Astrocyte (in vitro differentiated cells and primary cell): Measurements from ENCODE around the gene RHNO1. TPM values are rescaled to one million over a fixed set of nuclear protein-coding genes. Genes with fewer than 3 reads are reported as not detected.

Experiments
- DNase-seq: peaks from one replicate; pipeline ENCODE4 v3.0.0-alpha.2; 2010; ENCODE audit warnings: low read depth
- FAIRE-seq: peaks from 2 replicates; lab custom pipeline; 2011; peaks lifted over from hg19 to GRCh38; lab: Jason Lieb, UNC
- H2AFZ ChIP-seq: 2 replicates; pipeline ENCODE4 v1.6.0; 2012; ENCODE audit warnings: low read depth, low read length, inconsistent platforms
- H3K27ac ChIP-seq: 2 replicates; pipeline ENCODE4 v1.5.1; 2011; ENCODE audit warnings: low read depth, low read length, inconsistent platforms
- H3K27me3 ChIP-seq: 2 replicates; pipeline ENCODE4 v1.6.0; 2011; ENCODE audit warnings: low read length, inconsistent platforms; ENCODE audit not compliant: insufficient read depth
- H3K36me3 ChIP-seq: 2 replicates; pipeline ENCODE4 v1.5.1; 2011; ENCODE audit warnings: low read length, inconsistent platforms; ENCODE audit not compliant: insufficient read depth
- H3K4me1 ChIP-seq: 2 replicates; pipeline ENCODE4 v1.5.1; 2011; ENCODE audit warnings: low read length, inconsistent platforms; ENCODE audit not compliant: insufficient read depth
- H3K4me2 ChIP-seq: 2 replicates; pipeline ENCODE4 v1.6.0; 2012; ENCODE audit warnings: low read length, inconsistent platforms
- H3K4me3 ChIP-seq: 2 replicates; pipeline ENCODE4 v1.5.1; 2011; ENCODE audit warnings: low read depth, mild to moderate bottlenecking, low read length, inconsistent platforms; ENCODE audit not compliant: insufficient read depth
- H3K79me2 ChIP-seq: 2 replicates; pipeline ENCODE4 v1.6.0; 2012; ENCODE audit warnings: mild to moderate bottlenecking, low read length, inconsistent platforms; ENCODE audit not compliant: insufficient read depth
- H3K9ac ChIP-seq: 2 replicates; pipeline ENCODE4 v1.6.0; 2012; ENCODE audit warnings: mild to moderate bottlenecking, low read length, inconsistent platforms
- H3K9me3 ChIP-seq: 2 replicates; pipeline ENCODE4 v1.5.1; 2012; ENCODE audit warnings: low read depth, mild to moderate bottlenecking, low read length, inconsistent platforms; ENCODE audit not compliant: insufficient read depth
- H4K20me1 ChIP-seq: 2 replicates; pipeline ENCODE4 v1.6.0; 2012; ENCODE audit warnings: low read length, inconsistent platforms; ENCODE audit not compliant: insufficient read depth
- H3K27ac Mint-ChIP-seq: one replicate; pipeline ENCODE4 v1.8.0; 2021; ENCODE audit warnings: mild to moderate bottlenecking, mixed read lengths; ENCODE audit not compliant: unreplicated experiment
- H3K27me3 Mint-ChIP-seq: one replicate; pipeline ENCODE4 v1.8.0; 2021; ENCODE audit warnings: low read depth, mixed read lengths; ENCODE audit not compliant: unreplicated experiment
- H3K36me3 Mint-ChIP-seq: one replicate; pipeline ENCODE4 v1.8.0; 2021; ENCODE audit warnings: low read depth, mixed read lengths; ENCODE audit not compliant: unreplicated experiment
- H3K4me1 Mint-ChIP-seq: one replicate; pipeline ENCODE4 v1.8.0; 2021; ENCODE audit warnings: low read depth, mixed read lengths; ENCODE audit not compliant: unreplicated experiment
- H3K4me3 Mint-ChIP-seq: one replicate; pipeline ENCODE4 v1.8.0; 2021; ENCODE audit warnings: mild to moderate bottlenecking, moderate library complexity, mixed read lengths; ENCODE audit not compliant: unreplicated experiment
- H3K9me3 Mint-ChIP-seq: one replicate; pipeline ENCODE4 v1.8.0; 2021; ENCODE audit warnings: mild to moderate bottlenecking, mixed read lengths; ENCODE audit not compliant: unreplicated experiment
- EZH2 ChIP-seq: IDR thresholded peaks from 2 replicates; pipeline ENCODE4 v1.6.1; 2012; ENCODE audit warnings: mild to moderate bottlenecking, low read length, inconsistent platforms; ENCODE audit not compliant: insufficient read depth
- total RNA-seq: library from RNA; stranded (reverse); gene quantifications from 2 replicates; pipeline ENCODE4 v1.2.1, GENCODE V29; 2021
- TF ChIP-seq, protein P1 (sequence below): IDR thresholded peaks from 2 replicates; pipeline ENCODE4 v1.5.1; 2011; ENCODE audit warnings: low read depth, mild to moderate bottlenecking, inconsistent platforms, low read length, moderate library complexity; ENCODE audit not compliant: insufficient read depth

Gene RHNO1
- total RNA-seq, 1 donor from 2014 or later, result 15.0 TPM

DNA sequence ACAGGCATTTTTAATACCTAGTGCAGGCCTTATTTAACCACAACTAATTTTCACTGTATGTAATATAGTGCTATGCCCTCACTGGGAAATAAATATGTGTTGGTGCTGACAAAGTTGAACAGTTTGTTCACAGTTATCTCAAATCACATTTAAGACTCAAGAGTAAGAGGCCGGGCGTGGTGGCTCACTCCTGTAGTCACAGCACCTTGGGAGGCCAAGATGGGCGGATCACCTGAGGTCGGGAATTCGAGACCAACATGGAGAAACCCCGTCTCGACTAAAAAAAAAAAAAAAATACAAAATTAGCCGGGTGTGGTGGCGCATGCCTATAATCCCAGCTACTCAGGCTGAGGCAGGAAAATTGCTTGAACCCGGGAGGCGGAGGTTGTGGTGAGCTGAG lies 59.3 kb downstream of the RHNO1 start:
- Histone ChIP-seq H3K27me3 (no peaks in the 10 kb centered on the region), H3K79me2 (no peaks in the 10 kb centered on the region), H3K4me3 (no peak overlapping the region), H3K9ac (no peak overlapping the region), H3K9me3 (no peaks in the 10 kb centered on the region), H3K27ac (no peak overlapping the region), H4K20me1 (no peaks in the 10 kb centered on the region), H3K36me3 (peaks cover 44% of the 10 kb centered on the region), H3K4me2 (no peak overlapping the region), H3K4me1 (no peaks in the 10 kb centered on the region), H2AFZ (no peak overlapping the region)
- no peaks in the 10 kb centered on the region for H3K4me1 Mint-ChIP-seq
- no peak overlapping the region for H3K4me3 Mint-ChIP-seq
- no peaks in the 10 kb centered on the region for H3K27me3 Mint-ChIP-seq
- TF ChIP-seq, protein P1, sequence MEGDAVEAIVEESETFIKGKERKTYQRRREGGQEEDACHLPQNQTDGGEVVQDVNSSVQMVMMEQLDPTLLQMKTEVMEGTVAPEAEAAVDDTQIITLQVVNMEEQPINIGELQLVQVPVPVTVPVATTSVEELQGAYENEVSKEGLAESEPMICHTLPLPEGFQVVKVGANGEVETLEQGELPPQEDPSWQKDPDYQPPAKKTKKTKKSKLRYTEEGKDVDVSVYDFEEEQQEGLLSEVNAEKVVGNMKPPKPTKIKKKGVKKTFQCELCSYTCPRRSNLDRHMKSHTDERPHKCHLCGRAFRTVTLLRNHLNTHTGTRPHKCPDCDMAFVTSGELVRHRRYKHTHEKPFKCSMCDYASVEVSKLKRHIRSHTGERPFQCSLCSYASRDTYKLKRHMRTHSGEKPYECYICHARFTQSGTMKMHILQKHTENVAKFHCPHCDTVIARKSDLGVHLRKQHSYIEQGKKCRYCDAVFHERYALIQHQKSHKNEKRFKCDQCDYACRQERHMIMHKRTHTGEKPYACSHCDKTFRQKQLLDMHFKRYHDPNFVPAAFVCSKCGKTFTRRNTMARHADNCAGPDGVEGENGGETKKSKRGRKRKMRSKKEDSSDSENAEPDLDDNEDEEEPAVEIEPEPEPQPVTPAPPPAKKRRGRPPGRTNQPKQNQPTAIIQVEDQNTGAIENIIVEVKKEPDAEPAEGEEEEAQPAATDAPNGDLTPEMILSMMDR, result no peak
- TF ChIP-seq EZH2, result no peak
- H3K36me3 Mint-ChIP-seq, result peaks cover 28% of the 10 kb centered on the region
- FAIRE-seq (no peak), DNase-seq (no peak)
- no peaks in the 10 kb centered on the region for H3K9me3 Mint-ChIP-seq
- H3K27ac Mint-ChIP-seq, result no peak overlapping the region

DNA sequence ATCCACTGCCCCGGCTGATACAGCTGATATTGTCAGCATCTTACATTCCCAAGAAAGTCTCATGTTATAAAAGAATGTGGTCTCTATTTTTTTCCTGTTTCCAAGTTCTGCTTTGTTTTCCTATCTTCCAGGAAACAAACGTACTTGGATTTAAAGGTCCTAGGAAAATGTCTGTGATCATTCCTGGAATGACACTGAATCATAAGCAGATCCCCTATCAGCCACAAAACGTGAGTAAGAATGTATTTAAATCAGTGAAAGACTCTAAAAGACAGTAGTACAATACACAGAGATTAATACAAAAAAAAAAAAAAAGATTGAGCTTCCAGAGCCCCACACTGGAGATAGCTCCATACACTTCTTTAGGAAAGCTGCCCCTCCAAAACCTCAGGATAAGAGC lies 60.5 kb downstream of the RHNO1 start:
- Histone ChIP-seq H3K27ac (no peak overlapping the region), H3K4me3 (no peak overlapping the region), H3K79me2 (no peaks in the 10 kb centered on the region), H3K4me1 (no peaks in the 10 kb centered on the region), H3K36me3 (peaks cover 37% of the 10 kb centered on the region), H2AFZ (no peak overlapping the region), H3K9ac (no peak overlapping the region), H4K20me1 (no peaks in the 10 kb centered on the region), H3K9me3 (no peaks in the 10 kb centered on the region), H3K27me3 (no peaks in the 10 kb centered on the region), H3K4me2 (no peak overlapping the region)
- Mint-ChIP-seq H3K36me3 (peaks cover 26% of the 10 kb centered on the region), H3K9me3 (no peaks in the 10 kb centered on the region), H3K27me3 (no peaks in the 10 kb centered on the region), H3K4me3 (no peak overlapping the region), H3K4me1 (no peaks in the 10 kb centered on the region), H3K27ac (no peak overlapping the region)
- no peak for DNase-seq
- no peak for FAIRE-seq
- TF ChIP-seq EZH2, result no peak
- TF ChIP-seq, protein P1, result no peak

Other genes starting within 250 kb of the RHNO1 start
- 63.2 and 68.7 TPM in 2 replicates for gene FKBP4, start 82.3 kb upstream of the RHNO1 start, total RNA-seq
- 20.1 and 20.2 TPM in 2 replicates for gene ITFG2, start 64.6 kb upstream of the RHNO1 start, total RNA-seq
- gene NRIP2, start 42.2 kb upstream of the RHNO1 start, total RNA-seq, result not detected in 2 replicates
- not detected in 2 replicates for gene TEX52, start 20.2 kb upstream of the RHNO1 start, total RNA-seq
- 3.9 and 7.1 TPM in 2 replicates for gene FOXM1, start within 50 bp of the RHNO1 start, total RNA-seq
- 23.6 and 26.4 TPM in 2 replicates for gene TULP3, start 13.7 kb downstream of the RHNO1 start, total RNA-seq
- 13.0 and 19.1 TPM in 2 replicates for gene TEAD4, start 82.2 kb downstream of the RHNO1 start, total RNA-seq
- gene TSPAN9, start 200.2 kb downstream of the RHNO1 start, total RNA-seq, result 39.8 and 40.9 TPM in 2 replicates